GM12878 (cell line): Measurements from ENCODE around the gene ADGRL3. TPM values are rescaled to one million over a fixed set of nuclear protein-coding genes. Genes with fewer than 3 reads are reported as not detected.

Experiments
- ATAC-seq: fragments of 200-7000 bp; cut with Tn5 transposase; 3 replicates; pipeline ENCODE4 v1.9.1; 2020; ENCODE audit warnings: mild to moderate bottlenecking, moderate library complexity
- BruUV-seq: library from RNA; stranded (reverse); fragments of 400-500 nt; replicated peaks from 2 replicates; lab custom pipeline; 2021; lab: Mats Ljungman, UMichigan
- CTCF ChIA-PET: fragments of 300-600 bp; sonication (Branson Sonifier 250); formaldehyde crosslinking; extraction: SDS; loops from one replicate; lab custom pipeline; 2021; ENCODE audit warnings: inconsistent platforms; lab: Yijun Ruan, JAX
- POLR2A ChIA-PET: fragments of 350-600 bp; formaldehyde crosslinking; extraction: SDS; loops from one replicate; lab custom pipeline; 2021; ENCODE audit warnings: inconsistent platforms; lab: Charles Lee
- RAD21 ChIA-PET: fragments of 300-600 bp; sonication (Branson Sonifier 250); formaldehyde crosslinking; loops from one replicate; lab custom pipeline; 2023; ENCODE audit warnings: antibody characterized with exemption; ENCODE audit not compliant: unreplicated experiment; lab: Charles Lee
- SMC1A ChIA-PET: fragments of 300-600 bp; sonication (Branson Sonifier 250); formaldehyde crosslinking; loops from one replicate; lab custom pipeline; 2023; ENCODE audit not compliant: unreplicated experiment, uncharacterized antibody; lab: Charles Lee
- DNase-seq: peaks from one replicate; pipeline ENCODE4 v3.0.0-alpha.2; 2011; ENCODE audit warnings: low read depth, low spot score
- FAIRE-seq: peaks from 3 replicates; lab custom pipeline; 2011; peaks lifted over from hg19 to GRCh38; lab: Jason Lieb, UNC
- H2AFZ ChIP-seq: 2 replicates; pipeline ENCODE4 v1.6.0; 2011; ENCODE audit warnings: low read depth, low read length, control low read depth; ENCODE audit not compliant: control insufficient read depth
- H3K27ac ChIP-seq: 2 replicates; pipeline ENCODE4 v1.5.1; 2011; ENCODE audit warnings: control low read depth; ENCODE audit not compliant: control insufficient read depth, insufficient read depth
- H3K27me3 ChIP-seq, 2 experiments: replicated peaks in 1 of 2; 2 replicates each; pipeline versions ENCODE4 v1.6.0 to v1.6.1; 2011; ENCODE audit warnings: low read length in 1 of 2; ENCODE audit not compliant: control insufficient read depth in 2 of 2, insufficient read depth in 2 of 2
- H3K36me3 ChIP-seq, 2 experiments: 2 replicates each; pipeline ENCODE4 v1.5.1; 2011; ENCODE audit warnings: low read length in 1 of 2; ENCODE audit not compliant: control insufficient read depth in 2 of 2, insufficient read depth in 2 of 2
- H3K4me1 ChIP-seq: 2 replicates; pipeline ENCODE4 v1.6.1; 2011; ENCODE audit warnings: mild to moderate bottlenecking, low read length, moderate library complexity, mixed read lengths; ENCODE audit not compliant: control insufficient read depth, insufficient read depth
- H3K4me2 ChIP-seq: 2 replicates; pipeline ENCODE4 v1.6.0; 2011; ENCODE audit warnings: control low read depth; ENCODE audit not compliant: control insufficient read depth, insufficient read depth
- H3K4me3 ChIP-seq: fragments of 200-600 bp; sonication (generic); 2 replicates; pipeline ENCODE4 v1.5.1; 2016
- H3K79me2 ChIP-seq: 2 replicates; pipeline ENCODE4 v1.6.0; 2011; ENCODE audit warnings: low read length; ENCODE audit not compliant: control insufficient read depth, insufficient read depth
- H3K9ac ChIP-seq: 2 replicates; pipeline ENCODE4 v1.8.0; 2011; ENCODE audit warnings: low read length, control low read depth, mixed read lengths; ENCODE audit not compliant: control insufficient read depth, insufficient read depth
- H3K9me3 ChIP-seq: replicated peaks from 3 replicates; pipeline ENCODE4 v1.5.1; 2011; ENCODE audit warnings: mild to moderate bottlenecking, low read length; ENCODE audit not compliant: control insufficient read depth, insufficient read depth
- H4K20me1 ChIP-seq: 2 replicates; pipeline ENCODE4 v1.6.0; 2011; ENCODE audit not compliant: control insufficient read depth, insufficient read depth
- BMI1 ChIP-seq: fragments of 450-650 bp; IDR thresholded peaks from 2 replicates; pipeline ENCODE4 v1.6.1; 2016; ENCODE audit warnings: mild to moderate bottlenecking, moderate library complexity, borderline replicate concordance
- BRCA1 ChIP-seq: IDR thresholded peaks from 2 replicates; pipeline ENCODE4 v1.6.1; 2011; ENCODE audit warnings: low read depth, low read length, improper control_type of control experiment
- CEBPB ChIP-seq, 2 experiments: fragments of 150-350 bp in 1 of 2; IDR thresholded peaks; 2 replicates each; pipeline ENCODE4 v1.6.1; 2012 to 2014; ENCODE audit warnings: low read depth in 2 of 2, low read length in 2 of 2, borderline replicate concordance in 1 of 2, inconsistent platforms in 1 of 2
- CHD1 ChIP-seq: IDR thresholded peaks from 2 replicates; pipeline ENCODE4 v1.6.1; 2012; ENCODE audit warnings: low read depth, low read length, improper control_type of control experiment
- EP300 ChIP-seq, 2 experiments: fragments of 150-350 bp in 1 of 2; IDR thresholded peaks; 2 replicates each; pipeline ENCODE4 v1.6.1; 2011 to 2012; ENCODE audit warnings: low read depth in 2 of 2, low read length in 2 of 2, borderline replicate concordance in 1 of 2, improper control_type of control experiment in 1 of 2, inconsistent platforms in 1 of 2; ENCODE audit not compliant: control insufficient read depth in 1 of 2
- HCFC1 ChIP-seq: fragments of 150-350 bp; IDR thresholded peaks from 2 replicates; pipeline ENCODE4 v1.6.1; 2014; ENCODE audit warnings: low read length
- HDGF ChIP-seq: fragments of 450-650 bp; IDR thresholded peaks from 2 replicates; pipeline ENCODE4 v1.6.1; 2016; ENCODE audit warnings: antibody characterized with exemption
- JUND ChIP-seq: IDR thresholded peaks from 2 replicates; pipeline ENCODE4 v1.6.1; 2012; ENCODE audit warnings: low read depth, mild to moderate bottlenecking, low read length, improper control_type of control experiment, moderate library complexity
- NFYA ChIP-seq: IDR thresholded peaks from 2 replicates; pipeline ENCODE4 v1.6.1; 2011; ENCODE audit warnings: low read depth, mild to moderate bottlenecking, low read length, improper control_type of control experiment, borderline replicate concordance
- NFYB ChIP-seq: IDR thresholded peaks from 2 replicates; pipeline ENCODE4 v1.6.1; 2011; ENCODE audit warnings: low read depth, mild to moderate bottlenecking, low read length, improper control_type of control experiment, moderate library complexity; ENCODE audit not compliant: insufficient read depth
- POLR2A ChIP-seq: IDR thresholded peaks from 2 replicates; pipeline ENCODE4 v1.6.1; 2011; ENCODE audit warnings: low read depth, mild to moderate bottlenecking, low read length
- RCOR1 ChIP-seq: conservative IDR thresholded peaks from 2 replicates; pipeline ENCODE4 v1.6.1; 2012; ENCODE audit warnings: low read depth, low read length, improper control_type of control experiment
- SIN3A ChIP-seq: IDR thresholded peaks from 2 replicates; pipeline ENCODE4 v1.6.1; 2012; ENCODE audit warnings: low read depth, low read length, improper control_type of control experiment
- WGBS: methylation state at CpG from one replicate; pipeline ENCODE4 v1.1.6; 2016; ENCODE audit warnings: low lambda C conversion rate; ENCODE audit not compliant: insufficient replicate concordance, insufficient coverage; ENCODE audit errors: missing lambda C conversion rate; 5-methylcytosine and 5-hydroxymethylcytosine counted together
- in situ Hi-C: fragments of 300-500 bp; cut with MboI; formaldehyde crosslinking; loops from 9 replicates; pipeline ENCODE4 v1.14.3; 2018; ENCODE audit warnings: mixed read lengths
- intact Hi-C: fragments of 100-400 bp; cut with micrococcal nuclease; formaldehyde crosslinking; loops from one replicate; pipeline ENCODE4 v1.14.2; 2022; ENCODE audit not compliant: unreplicated experiment
- polyA plus RNA-seq, 11 experiments: library from polyadenylated mRNA; depleted of rRNA in 4 of 11; unstranded in 6 of 11; stranded (reverse) in 5 of 11; fragments of >200 nt; fragmentation: Nextera tagmentation in 4 of 11; fragmentation: Illumina TruSeq in 1 of 11; extraction: Ambion mirVana in 4 of 11; extraction: Trizol in 1 of 11; gene quantifications; 1 replicate in 1 of 11; 2 replicates in 10 of 11; pipeline versions ENCODE4 v1.2.1 to v1.2.3, GENCODE V29; 2011 to 2016; ENCODE audit warnings: inconsistent platforms in 2 of 11, missing spikeins in 2 of 11, low read depth in 1 of 11
- total RNA-seq, 4 experiments: library from RNA; depleted of rRNA in 3 of 4; stranded (reverse); fragments of >200 nt in 3 of 4; fragmentation: Illumina TruSeq in 1 of 4; extraction: Trizol in 1 of 4; gene quantifications; 2 replicates each; pipeline versions ENCODE4 v1.2.1 to v1.2.3, GENCODE V29; 2013 to 2021
- TF ChIP-seq, protein P1 (sequence below): fragments of 450-650 bp; IDR thresholded peaks from 2 replicates; pipeline ENCODE4 v1.6.1; 2018; ENCODE audit warnings: borderline replicate concordance, mild to moderate bottlenecking; ENCODE audit not compliant: partially characterized antibody

The ADGRL3 gene
- total and polyA plus RNA-seq, 10 of the 15 experiments (the other 5 are each of a cell fraction or from before 2014, with no cell fraction given), result 1.1 TPM; not detected in 9

DNA sequence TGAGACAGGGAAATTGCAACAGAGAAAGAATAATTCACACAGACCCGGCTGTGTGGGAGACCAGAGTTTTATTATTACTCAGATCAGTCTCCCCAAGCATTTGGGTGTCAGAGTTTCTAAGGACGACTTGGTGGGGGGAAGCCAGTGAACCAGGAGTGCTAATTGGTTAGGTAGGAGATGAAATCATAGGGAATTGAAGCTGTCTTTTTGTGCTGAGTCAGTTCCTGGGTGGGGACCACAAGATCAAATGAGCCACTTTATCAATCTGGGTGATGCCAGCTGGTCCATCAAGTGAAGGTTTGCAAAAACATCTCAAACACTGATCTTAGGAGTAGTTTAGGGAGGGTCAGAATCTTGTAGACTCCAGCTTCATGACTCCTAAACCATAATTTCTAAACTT lies 560.7 kb downstream of the ADGRL3 start:
- intact Hi-C loops (no loop called here), in situ Hi-C loops (no loop called here)
- no peak overlapping the region for H3K9ac ChIP-seq
- TF ChIP-seq CHD1, result no peak
- TF ChIP-seq, protein P1, sequence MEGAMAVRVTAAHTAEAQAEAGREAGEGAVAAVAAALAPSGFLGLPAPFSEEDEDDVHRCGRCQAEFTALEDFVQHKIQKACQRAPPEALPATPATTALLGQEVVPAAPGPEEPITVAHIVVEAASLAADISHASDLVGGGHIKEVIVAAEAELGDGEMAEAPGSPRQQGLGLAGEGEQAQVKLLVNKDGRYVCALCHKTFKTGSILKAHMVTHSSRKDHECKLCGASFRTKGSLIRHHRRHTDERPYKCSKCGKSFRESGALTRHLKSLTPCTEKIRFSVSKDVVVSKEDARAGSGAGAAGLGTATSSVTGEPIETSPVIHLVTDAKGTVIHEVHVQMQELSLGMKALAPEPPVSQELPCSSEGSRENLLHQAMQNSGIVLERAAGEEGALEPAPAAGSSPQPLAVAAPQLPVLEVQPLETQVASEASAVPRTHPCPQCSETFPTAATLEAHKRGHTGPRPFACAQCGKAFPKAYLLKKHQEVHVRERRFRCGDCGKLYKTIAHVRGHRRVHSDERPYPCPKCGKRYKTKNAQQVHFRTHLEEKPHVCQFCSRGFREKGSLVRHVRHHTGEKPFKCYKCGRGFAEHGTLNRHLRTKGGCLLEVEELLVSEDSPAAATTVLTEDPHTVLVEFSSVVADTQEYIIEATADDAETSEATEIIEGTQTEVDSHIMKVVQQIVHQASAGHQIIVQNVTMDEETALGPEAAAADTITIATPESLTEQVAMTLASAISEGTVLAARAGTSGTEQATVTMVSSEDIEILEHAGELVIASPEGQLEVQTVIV, result no peak
- no peak for TF ChIP-seq HCFC1
- TF ChIP-seq RCOR1, result no peak
- no peak for TF ChIP-seq BMI1
- TF ChIP-seq NFYB, result no peak
- no peak for TF ChIP-seq NFYA
- TF ChIP-seq POLR2A, result no peak
- no peak for TF ChIP-seq JUND
- TF ChIP-seq HDGF, result no peak
- no peak for TF ChIP-seq CEBPB (IDR thresholded peaks at IDR 0.05; ENCODE audit: borderline replicate concordance in 1 of 2, low read depth in 2 of 2, low read length in 2 of 2)
- TF ChIP-seq EP300 (IDR thresholded peaks at IDR 0.05; ENCODE audit: borderline replicate concordance in 1 of 2, control insufficient read depth in 1 of 2, low read depth in 2 of 2, low read length in 2 of 2), result no peak
- no peak for TF ChIP-seq SIN3A
- no peak for TF ChIP-seq BRCA1
- H3K79me2 ChIP-seq, result no peaks in the 10 kb centered on the region
- 0% methylated on average over 2 of the region's 2 CpGs for WGBS
- no peaks in the 10 kb centered on the region for H3K36me3 ChIP-seq
- no peaks in the 10 kb centered on the region for H4K20me1 ChIP-seq
- H3K9me3 ChIP-seq, result no peaks in the 10 kb centered on the region
- DNase-seq (no peak), FAIRE-seq (no peak), ATAC-seq (no peak)
- SMC1A ChIA-PET, result no interaction called here
- no peaks in the 10 kb centered on the region for H3K4me1 ChIP-seq
- no peak overlapping the region for H3K4me2 ChIP-seq
- no TSS peak for BruUV-seq
- H3K27ac ChIP-seq, result no peak overlapping the region
- H3K4me3 ChIP-seq, result no peak overlapping the region
- POLR2A ChIA-PET, result no interaction called here
- CTCF ChIA-PET, result no interaction called here
- RAD21 ChIA-PET, result no interaction called here
- H2AFZ ChIP-seq, result no peak overlapping the region
- no peaks in the 10 kb centered on the region for H3K27me3 ChIP-seq
